Gastroesophageal sphincter (tissue), 3 donors: ENCODE results near the gene PSME1.

Experiments used
- CTCF ChIP-seq, 4 experiments: fragments of 200-600 bp in 2 of 4; fragments of 450-650 bp in 2 of 4; sonication (generic) in 1 of 4; IDR thresholded peaks; one replicate each; pipeline ENCODE4 v1.5.1; 2017 to 2019; ENCODE audit warnings: antibody characterized with exemption in 4 of 4, mild to moderate bottlenecking in 2 of 4, moderate library complexity in 2 of 4
- EP300 ChIP-seq: sonication (generic); formaldehyde crosslinking; IDR thresholded peaks from one replicate; pipeline ENCODE4 v1.6.1; 2017; ENCODE audit warnings: antibody characterized with exemption, mild to moderate bottlenecking
- POLR2A ChIP-seq, 2 donors: fragments of 450-650 bp; IDR thresholded peaks; one replicate each; pipeline ENCODE4 v1.6.1; 2017; ENCODE audit warnings: antibody characterized with exemption in 2 of 2, mild to moderate bottlenecking in 2 of 2, moderate library complexity in 1 of 2
- POLR2AphosphoS5 ChIP-seq: sonication (generic); formaldehyde crosslinking; IDR thresholded peaks from one replicate; pipeline ENCODE4 v1.6.1; 2017; ENCODE audit warnings: antibody characterized with exemption

- TF ChIP-seq CTCF (IDR thresholded peaks at IDR 0.05) = no peak
- TF ChIP-seq POLR2AphosphoS5 = no peak
- TF ChIP-seq POLR2A (IDR thresholded peaks at IDR 0.05) = no peak
- no peak for TF ChIP-seq EP300
Measured at GRCh38 chr14:24177041-24177825, 41.2 kb downstream of the PSME1 start.
